HG03095 (cell line): Measurements from ENCODE around the gene CEP170.
"Not testable (repeated sequence)": the region's sequence is repeated elsewhere in the genome, so short reads cannot be mapped to it uniquely, and the experiment has no call there.

Experiments
- ATAC-seq: cut with Tn5 transposase; IDR thresholded peaks from one replicate; pipeline ENCODE4 v1.9.1; 2021; ENCODE audit warnings: moderate library complexity; ENCODE audit not compliant: unreplicated experiment

Gene CEP170

DNA sequence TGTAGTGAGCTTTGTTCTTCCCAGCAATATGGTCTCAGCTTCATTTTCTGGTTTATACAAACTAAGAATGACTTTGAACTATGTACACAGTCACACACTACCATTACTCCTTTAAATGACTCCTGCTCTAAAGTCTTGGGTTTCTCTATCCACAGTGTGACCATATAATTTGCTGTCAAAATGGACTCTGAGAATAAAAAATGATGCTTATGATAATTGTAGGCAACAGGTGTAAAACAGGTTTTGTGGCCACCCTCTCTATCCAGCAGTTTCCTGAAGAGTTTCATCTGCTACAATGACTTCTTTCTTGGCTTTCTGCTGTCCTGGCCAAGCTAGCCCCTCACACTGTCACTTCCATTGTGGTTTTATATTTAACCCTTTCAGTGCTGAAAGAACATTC is 71.4 kb downstream of the CEP170 start:
- ATAC-seq: not testable (repeated sequence)

DNA sequence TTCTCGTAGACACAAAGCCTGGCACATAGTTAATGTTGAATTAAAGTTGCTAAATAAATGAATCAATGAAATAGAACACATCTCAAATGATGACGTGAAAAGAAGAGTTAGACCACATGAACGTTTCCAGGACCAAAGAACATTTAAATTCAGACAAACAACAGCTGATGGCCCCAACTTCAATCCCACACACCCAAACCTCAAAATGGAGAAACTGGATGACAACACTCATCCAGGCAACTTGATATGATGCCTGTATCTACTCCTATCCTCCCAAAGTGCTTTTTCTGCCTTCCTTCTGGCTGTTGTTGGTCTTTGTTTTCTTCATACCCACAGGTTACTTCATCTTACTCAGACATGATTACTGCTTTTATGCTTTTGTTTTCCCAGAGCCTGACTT is 71.9 kb downstream of the CEP170 start:
- not testable (repeated sequence) for ATAC-seq

DNA sequence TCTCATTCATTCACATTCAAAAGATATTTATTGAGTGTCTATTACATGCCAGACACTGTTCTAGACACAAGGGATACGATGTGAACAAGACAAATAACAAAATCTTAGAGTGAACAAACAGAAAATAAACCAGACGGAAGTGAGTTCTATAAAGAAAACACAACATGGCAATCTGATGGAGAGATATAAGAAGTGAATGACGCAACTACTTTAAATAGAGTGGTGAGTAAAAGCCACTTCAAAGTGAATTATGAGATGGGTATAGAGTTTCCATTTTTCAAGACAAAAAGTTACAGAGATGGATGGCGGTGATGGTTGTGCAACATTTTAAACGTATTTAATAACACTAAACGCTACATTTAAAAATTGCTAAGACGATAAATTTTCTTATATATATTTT is 75.4 kb downstream of the CEP170 start:
- ATAC-seq: no peak

DNA sequence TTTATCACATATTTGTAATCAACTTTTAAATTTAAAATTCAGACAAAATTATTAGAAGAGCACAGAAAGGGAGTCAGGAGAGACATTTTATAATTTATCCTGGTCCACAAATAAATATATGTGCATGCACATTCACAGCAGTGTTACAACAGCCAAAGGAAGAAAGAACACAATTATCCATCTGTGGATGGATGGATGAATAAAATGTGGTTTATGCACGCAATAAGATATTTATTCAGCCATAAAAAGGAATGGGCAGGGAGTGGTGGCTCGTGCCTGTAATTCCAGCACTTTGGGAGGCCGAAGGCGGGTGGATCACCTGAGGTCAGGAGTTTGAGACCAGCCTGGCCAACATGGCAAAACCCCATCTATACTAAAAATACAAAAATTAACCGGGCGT is 77.3 kb downstream of the CEP170 start:
- ATAC-seq: not testable (repeated sequence)

DNA sequence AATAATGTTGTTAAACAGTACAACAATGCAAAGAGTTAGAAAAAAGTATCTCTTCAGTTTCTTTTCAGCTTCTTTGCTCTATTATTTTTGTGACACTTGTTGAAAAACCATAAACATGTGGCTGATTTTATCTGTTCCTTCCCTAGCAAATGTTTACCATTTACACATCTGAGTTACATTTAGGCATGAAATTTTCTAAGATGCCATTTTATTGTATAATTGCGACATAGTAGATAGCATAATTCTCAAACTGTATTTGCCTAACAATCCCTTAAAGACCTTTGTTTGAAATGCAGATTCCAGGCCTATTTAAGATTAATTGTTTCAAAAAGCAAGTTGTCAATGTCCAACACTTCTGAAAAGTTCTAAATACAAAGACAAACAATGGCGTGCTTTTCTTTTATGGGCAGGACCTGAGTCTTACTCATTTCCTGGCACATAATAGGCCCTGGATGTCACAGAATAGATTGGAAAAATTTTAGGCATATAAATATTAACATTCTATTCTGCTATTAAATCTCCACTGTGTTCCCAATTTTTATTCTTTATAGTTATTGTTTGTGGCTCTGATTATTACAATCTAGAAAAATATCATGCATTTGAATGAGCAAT is 81.2 kb downstream of the CEP170 start:
- not testable (repeated sequence) for ATAC-seq

DNA sequence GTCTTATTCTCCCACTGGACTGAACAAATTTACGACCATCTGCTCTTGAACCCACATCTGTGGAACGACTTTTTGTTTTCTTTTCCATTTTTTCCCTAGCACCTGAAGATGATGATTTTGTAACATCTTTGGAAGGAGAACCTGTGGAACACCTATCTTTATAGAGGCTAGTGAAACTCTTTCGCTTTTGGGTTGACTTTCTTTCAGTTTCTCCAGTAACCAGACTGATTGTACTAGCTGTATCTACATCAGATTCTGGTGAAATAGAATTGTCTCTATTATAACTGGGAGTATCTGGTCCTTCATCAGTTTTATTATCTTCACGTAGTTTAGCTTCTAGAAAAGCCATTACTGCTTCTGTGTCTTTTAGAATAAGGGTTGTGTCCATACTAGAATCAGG is 90.2 kb downstream of the CEP170 start:
- ATAC-seq: not testable (repeated sequence)

DNA sequence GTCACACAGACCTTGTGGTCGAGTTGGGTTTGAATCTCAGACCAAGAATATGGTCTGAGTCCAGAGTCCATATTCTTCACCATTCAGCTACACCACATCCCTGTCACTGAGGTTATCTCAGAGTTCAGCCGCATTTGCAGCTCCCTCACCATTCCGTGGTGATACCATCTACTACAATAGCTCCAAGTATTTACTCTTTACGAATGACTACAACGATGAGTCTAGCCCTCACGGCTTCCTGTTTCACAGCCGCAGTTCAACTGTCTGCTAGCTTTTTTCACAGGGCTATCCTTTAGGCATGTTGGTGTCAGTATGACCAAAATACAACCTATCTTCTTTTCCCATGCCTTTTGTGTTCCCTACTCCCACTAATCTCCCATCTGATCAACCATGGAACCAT is 104.2 kb downstream of the CEP170 start:
- not testable (repeated sequence) for ATAC-seq

DNA sequence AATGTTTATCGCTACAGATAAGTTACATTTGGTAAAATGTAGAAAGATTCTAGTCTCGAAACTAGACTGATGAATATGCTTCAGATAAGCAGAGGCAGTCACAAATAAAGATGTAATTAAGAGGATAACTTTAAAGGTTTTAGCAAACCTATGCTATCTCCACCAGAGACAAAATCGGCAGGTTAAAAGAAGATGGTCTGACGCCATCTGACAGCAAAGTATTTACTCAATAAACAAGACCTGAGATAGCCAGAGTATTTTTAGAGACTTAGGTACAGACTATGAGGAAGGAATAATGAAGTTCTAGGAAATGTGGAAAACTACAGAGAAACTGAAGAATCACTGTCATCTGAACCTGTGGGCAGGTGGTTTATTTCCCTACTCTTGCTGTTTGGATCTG is 106.0 kb downstream of the CEP170 start:
- not testable (repeated sequence) for ATAC-seq

DNA sequence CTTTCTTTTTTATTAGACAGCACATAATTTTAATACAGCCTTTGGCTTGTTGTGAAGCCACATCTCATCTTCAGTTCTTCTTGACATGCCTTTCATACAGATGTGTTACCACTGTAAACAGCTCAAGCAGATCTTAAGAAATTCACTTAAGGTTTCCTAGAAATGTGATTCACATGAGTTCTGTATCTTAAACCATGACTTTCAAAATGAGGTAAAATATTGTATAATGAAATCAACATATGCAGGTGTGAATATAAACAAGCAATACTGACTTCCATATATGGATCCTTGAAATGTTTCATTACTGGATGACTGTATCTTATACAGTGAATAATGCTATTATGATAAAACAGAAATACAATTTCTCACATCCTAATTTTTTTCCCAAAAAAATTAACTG is 107.7 kb downstream of the CEP170 start:
- not testable (repeated sequence) for ATAC-seq

DNA sequence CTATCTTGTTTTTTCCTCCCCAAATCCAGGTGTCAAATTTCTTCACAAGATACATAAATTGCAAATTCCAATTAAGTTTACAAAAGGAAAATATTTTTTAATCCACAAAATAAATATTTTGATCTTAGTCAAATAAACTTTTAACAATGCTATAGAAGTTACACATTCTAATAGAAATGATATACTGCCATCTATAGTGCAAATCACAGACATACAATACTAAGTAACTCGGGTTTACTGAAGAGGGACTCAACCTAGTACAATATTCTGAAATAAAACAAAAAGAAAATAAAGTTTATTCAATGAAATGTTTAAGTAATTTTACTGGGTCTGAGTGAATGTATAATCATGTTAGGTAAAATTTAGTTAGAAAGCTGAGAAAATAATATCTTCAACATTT is 114.6 kb downstream of the CEP170 start:
- not testable (repeated sequence) for ATAC-seq

DNA sequence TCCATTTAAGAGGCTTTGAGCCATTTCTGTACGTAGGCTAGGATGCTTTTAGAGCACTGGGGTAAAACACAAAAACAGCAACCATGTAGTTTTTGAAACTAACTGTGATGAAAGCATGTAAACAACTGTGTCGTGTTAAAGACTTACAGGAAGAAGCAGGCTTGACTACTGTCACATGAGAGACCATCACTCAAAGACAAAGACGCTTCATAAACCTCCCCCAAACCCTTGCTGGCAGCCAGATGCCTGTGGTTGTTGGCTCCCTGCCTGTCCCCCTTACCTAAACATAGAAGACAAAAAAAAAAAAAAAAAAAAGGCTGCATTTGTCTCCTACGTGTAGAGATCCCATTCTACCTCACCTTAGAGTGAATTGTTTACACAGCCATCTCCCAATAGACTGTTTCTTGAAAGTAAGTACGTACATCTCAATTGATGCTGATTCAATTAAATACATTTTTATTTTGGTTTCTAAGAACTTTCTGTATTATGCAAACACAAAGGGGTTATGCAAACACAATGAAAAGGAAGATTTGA is 132.1 kb downstream of the CEP170 start:
- ATAC-seq: not testable (repeated sequence)

DNA sequence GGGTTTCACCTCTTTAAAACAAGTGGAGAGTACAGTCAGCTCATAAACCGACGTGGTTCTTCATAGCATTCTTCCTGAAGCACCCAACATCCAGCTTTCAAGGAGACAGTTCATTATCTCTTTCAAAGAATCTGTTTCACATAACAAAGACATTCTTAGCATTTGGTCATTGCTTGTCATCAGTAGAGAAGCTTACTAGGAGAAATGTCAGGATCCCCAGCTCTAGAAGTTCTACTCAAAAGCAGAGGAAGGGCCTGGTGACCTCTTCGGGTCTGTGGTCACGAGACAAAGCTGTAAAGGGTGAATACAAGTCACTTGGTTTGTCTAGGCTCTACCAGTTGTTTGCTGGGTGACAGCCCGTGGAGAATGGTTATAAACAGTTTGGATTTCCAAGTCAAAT is 133.1 kb downstream of the CEP170 start:
- not testable (repeated sequence) for ATAC-seq

DNA sequence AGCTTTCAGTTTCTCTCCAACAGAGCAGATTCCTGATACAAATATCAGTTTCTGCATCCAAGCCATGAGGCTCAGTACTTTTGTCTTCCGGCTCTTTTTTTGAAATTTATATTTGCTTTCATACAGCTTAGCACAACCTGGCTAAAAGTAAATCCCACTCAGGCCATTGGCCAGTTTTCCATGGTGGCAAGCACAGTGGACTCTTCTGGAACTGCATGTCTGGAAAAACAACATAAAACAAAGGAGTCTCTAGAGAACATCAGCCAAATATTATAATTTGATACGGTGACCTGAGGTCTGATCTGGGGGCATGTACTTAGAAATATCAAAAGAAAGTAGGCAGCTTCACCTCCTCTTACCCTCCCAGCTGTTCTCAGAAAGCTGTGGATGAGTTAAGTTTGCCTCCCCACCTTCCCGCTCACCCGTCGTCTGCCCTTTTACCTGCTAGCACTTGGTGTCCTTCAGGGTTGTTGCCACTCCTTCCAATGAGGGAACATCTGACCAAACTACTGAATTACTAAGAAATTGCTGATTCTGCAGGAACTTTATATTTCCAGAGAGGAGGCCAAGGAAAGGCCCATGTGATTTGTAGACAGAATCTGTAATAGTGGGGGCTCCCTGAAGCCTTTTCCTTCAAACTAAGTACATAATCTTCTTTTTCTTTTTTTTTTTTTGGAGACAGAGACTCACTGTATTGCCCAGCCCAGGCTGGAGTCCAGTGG is 136.3 kb downstream of the CEP170 start:
- ATAC-seq: not testable (repeated sequence)

DNA sequence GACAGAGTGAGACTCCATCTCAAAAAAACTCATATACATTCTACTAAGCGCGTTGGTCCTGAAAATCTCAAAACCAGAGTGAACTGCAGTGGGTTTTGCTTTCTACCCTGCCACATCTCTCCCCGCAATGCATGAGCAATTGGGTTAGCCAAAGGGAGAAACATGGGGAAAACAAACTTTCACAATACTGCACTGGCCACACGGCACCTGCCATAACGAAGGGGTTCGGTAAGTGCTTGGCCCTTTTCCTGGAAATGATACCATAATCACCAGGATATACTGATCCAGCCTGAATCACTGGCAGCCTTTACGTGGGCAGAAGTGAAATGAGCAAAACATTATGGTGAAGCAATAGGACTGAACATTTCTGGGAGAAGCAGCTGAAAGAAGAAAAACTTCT is 138.9 kb downstream of the CEP170 start:
- ATAC-seq: not testable (repeated sequence)

DNA sequence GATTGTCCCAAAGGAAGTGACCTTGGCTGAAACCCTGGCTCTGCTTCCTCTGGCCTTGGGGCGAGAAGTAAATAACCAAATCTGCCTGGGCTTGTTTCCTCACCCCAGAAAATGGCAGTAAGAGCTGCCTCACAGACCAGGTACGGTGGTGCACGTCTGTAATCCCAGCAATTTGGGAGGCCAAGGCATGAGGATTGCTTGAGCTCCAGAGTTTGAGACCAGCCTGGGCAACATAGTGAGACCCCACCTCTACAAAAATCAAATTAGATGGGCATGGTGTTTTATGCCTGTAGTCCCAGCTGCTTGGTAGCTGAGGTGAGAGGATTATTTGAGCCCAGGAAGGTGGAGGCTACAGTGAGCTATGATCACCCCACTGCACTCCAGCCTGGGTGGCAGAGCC is 140.3 kb downstream of the CEP170 start:
- not testable (repeated sequence) for ATAC-seq

DNA sequence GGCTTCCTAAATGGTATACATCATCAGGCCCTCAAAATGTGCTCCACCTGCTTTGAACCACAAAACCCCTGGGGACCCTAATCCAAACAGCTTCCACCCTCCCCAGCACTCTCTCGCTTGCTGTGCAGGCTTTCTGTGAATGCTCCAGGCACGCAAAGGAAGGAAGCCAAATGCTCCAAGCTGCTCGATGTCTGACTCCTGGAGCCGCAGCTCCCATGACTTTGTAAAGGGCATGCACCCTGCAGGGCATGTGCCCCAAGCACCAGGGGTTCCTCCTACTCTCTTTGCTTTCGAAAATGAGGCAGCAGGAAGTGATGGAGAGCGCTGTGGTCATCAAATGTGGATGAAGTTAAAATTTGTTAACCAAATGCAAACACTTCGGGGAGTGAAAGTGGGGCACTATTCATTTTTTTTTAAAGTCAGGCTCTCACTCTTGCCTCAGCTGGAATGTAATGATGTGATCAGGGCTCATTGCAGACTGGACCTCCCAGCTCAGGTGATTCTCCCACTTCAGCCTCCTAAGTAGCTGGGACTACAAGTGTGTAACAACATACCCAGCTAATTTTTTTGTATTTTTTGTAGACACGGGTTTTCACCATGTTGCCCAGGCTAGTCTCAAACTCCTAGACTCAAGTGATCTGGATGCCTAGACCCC is 140.9 kb downstream of the CEP170 start:
- ATAC-seq: peak; percentile 87

DNA sequence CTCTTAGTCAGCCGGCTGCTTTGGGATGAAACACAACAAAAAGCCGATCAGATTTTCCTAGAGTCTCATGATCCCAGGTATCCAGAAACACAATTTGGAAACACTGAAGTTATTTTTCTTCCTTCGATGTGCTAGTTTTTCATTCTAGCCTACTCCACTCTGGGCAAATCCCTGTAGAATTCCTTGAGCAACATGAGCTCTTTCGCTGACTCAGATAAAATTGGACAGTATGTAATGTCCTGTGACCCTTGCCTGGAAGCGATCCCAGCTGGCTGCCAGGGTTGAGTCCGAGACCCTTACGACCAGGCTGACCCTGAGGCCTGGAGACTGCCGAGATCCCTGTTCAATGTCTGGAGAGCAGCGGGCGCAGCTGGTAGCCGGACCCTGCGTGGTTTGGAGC is 147.9 kb downstream of the CEP170 start:
- not testable (repeated sequence) for ATAC-seq

DNA sequence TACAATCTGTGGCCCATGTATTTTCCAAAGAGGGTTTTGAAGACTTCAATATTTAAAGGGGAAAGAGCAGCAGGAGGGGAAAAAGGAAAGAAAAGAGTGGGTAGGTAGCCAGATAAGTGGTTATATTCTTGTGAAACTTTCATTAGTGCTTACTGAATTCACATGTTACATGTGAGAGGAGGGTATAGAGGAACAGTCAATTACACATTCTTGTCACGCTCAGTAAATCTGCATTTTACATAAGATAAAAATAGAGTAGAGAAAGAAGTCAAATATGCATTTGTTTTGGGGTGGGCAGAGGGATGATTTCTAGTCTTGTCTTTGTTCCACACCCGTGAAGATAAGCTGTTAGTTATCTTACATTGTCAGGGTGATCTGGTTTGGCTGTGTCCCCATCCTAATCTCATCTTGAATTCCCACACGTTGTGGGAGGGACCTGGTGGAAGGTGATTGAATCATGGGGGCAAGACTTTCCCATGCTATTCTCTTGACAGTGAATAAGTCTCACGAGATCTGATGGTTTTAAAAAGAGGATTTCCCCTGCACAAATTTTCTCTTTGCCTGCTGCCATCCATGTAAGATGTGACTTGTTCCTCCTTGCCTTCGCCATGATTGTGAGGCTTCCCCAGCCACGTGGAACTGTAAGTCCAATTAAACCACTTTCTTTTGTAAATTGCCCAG is 149.3 kb downstream of the CEP170 start:
- ATAC-seq: not testable (repeated sequence)

DNA sequence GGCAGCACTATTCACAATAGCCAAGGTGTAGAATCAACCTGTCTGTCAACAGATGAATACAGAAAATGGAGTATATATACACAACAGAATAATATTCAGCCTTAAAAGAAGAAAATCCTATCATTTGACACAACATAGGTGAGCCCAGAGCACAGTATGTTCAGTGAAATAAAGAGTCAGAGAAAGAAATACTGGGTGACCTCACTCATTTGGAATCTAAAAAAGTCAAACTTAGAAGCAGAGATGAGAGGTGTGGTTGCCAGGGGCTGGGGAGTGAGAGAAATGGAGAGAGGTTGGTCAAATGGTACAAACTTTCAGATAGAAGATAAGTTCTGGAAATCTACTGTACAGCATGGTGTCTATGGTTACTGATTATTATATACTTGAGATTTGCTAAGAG is 150.0 kb downstream of the CEP170 start:
- not testable (repeated sequence) for ATAC-seq

DNA sequence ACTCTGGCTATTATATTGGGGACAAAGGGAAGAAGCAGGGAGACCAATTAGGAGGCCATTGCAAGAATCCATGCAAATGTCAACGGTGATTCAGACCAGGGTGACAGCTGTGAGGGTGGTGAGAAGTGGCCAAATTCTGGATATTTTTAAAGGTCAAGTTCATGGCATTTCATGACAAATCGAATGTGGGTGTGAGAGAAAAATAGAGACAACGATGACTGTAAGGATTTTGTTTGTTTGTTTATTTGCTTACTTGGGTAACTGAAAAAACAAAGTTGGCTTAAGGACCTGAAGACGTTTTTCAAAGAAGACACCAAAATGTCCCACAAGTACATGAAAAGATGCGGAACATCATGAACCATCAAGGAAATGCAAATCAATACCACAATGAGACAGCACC is 150.6 kb downstream of the CEP170 start:
- not testable (repeated sequence) for ATAC-seq

DNA sequence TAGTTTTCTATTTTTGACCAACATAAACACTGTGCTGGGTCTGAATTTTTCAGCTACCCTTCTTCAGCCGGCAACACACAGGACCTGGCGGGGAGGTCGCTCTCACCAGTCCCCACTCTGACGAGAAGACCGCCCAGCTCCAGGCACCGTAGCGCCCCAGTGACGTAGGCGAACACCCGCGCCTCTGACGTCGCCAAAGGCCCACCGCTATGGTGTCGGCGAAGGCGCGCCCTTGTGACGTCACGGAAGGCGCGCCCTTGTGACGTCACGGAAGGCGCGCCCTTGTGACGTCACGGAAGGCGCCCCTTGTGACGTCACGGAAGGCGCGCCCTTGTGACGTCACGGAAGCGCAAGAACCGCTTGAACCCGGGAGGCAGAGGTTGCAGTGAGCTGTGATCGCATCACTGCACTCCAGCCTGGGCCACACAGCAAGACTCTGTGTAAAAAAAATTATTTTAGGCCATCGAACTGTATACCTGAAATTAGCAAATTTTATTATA is 153.5 kb downstream of the CEP170 start:
- ATAC-seq: peak; percentile 91
